B cell (primary cell): Measurements from ENCODE around the gene ORC4. TPM values are rescaled to one million over a fixed set of nuclear protein-coding genes. Genes with fewer than 3 reads are reported as not detected.

ENCODE experiments used
- ATAC-seq: fragments of 200-7000 bp; cut with Tn5 transposase; one replicate; pipeline ENCODE4 v1.10.0; 2021; ENCODE audit warnings: low read depth, mild to moderate bottlenecking, moderate number of reproducible peaks, moderate library complexity
- CTCF ChIA-PET: fragments of 350-600 bp; sonication (Branson Sonifier 250); formaldehyde crosslinking; loops from one replicate; lab custom pipeline; 2021; ENCODE audit warnings: antibody characterized with exemption, inconsistent platforms; lab: Charles Lee
- POLR2A ChIA-PET: fragments of 350-600 bp; sonication (Branson Sonifier 250); formaldehyde crosslinking; loops from one replicate; lab custom pipeline; 2021; ENCODE audit warnings: antibody characterized with exemption; lab: Charles Lee
- DNase-seq: peaks from one replicate; pipeline ENCODE4 v3.0.0; 2013
- H2AFZ ChIP-seq: 2 replicates; pipeline ENCODE4 v1.6.1; 2012; ENCODE audit warnings: mild to moderate bottlenecking, low read depth, low read length; ENCODE audit not compliant: insufficient read depth, poor library complexity, severe bottlenecking
- H3K27ac ChIP-seq, 2 donors: 1 replicate in 1 of 2; 2 replicates in 1 of 2; pipeline ENCODE4 v1.5.1; 2012 to 2013; ENCODE audit warnings: low read length in 2 of 2, mild to moderate bottlenecking in 2 of 2, moderate library complexity in 1 of 2
- H3K27me3 ChIP-seq, 4 experiments: fragments of 200-600 bp in 1 of 4; sonication (generic) in 1 of 4; replicated peaks in 1 of 4; 1 replicate in 2 of 4; 2 replicates in 2 of 4; pipeline versions ENCODE4 v1.6.1 to v1.7.0; 2013 to 2016; ENCODE audit warnings: low read length in 3 of 4, mild to moderate bottlenecking in 2 of 4, mixed read lengths in 1 of 4, moderate library complexity in 1 of 4; ENCODE audit not compliant: insufficient read depth in 4 of 4, control insufficient read depth in 3 of 4; ENCODE audit errors: control extremely low read depth in 1 of 4
- H3K36me3 ChIP-seq, 2 experiments: replicated peaks in 1 of 2; 1 replicate in 1 of 2; 2 replicates in 1 of 2; pipeline versions ENCODE4 v1.6.1 to v1.7.1; 2013; ENCODE audit warnings: low read length in 1 of 2; ENCODE audit not compliant: insufficient read depth in 2 of 2, control insufficient read depth in 1 of 2; ENCODE audit errors: control extremely low read depth in 1 of 2, extremely low read depth in 1 of 2
- H3K4me1 ChIP-seq, 2 donors: fragments of 200-600 bp in 1 of 2; sonication (generic) in 1 of 2; 1 replicate in 1 of 2; 2 replicates in 1 of 2; pipeline versions ENCODE4 v1.5.1 to v1.6.1; 2013 to 2017; ENCODE audit warnings: low read length in 2 of 2; ENCODE audit not compliant: control insufficient read depth in 2 of 2, insufficient read depth in 2 of 2
- H3K4me2 ChIP-seq: replicated peaks from 2 replicates; pipeline ENCODE3; 2012; ENCODE audit warnings: mild to moderate bottlenecking, low read depth, low read length; ENCODE audit not compliant: poor library complexity, severe bottlenecking
- H3K4me3 ChIP-seq, 5 experiments: fragments of 200-600 bp in 1 of 5; sonication (generic) in 1 of 5; 1 replicate in 3 of 5; 2 replicates in 2 of 5; pipeline versions ENCODE4 v1.5.1 to v1.7.0; 2011 to 2016; ENCODE audit warnings: low read length in 4 of 5, mild to moderate bottlenecking in 4 of 5, low read depth in 2 of 5, control low read depth in 1 of 5, moderate library complexity in 1 of 5; ENCODE audit not compliant: insufficient read depth in 1 of 5; ENCODE audit errors: control extremely low read depth in 1 of 5, extremely low read depth in 1 of 5
- H3K79me2 ChIP-seq: fragments of 200-600 bp; sonication (generic); one replicate; pipeline ENCODE4 v1.6.0; 2016; ENCODE audit warnings: low read length; ENCODE audit not compliant: control insufficient read depth, insufficient read depth
- H3K9ac ChIP-seq: fragments of 200-600 bp; sonication (generic); 2 replicates; pipeline ENCODE4 v1.6.1; 2017; ENCODE audit warnings: mild to moderate bottlenecking, low read length, moderate library complexity
- H3K9me3 ChIP-seq, 3 donors: one replicate each; pipeline versions ENCODE4 v1.6.1 to v1.7.1; 2013; ENCODE audit warnings: low read length in 2 of 3; ENCODE audit not compliant: control insufficient read depth in 2 of 3, insufficient read depth in 1 of 3; ENCODE audit errors: control extremely low read depth in 1 of 3
- H4K20me1 ChIP-seq: 2 replicates; pipeline ENCODE4 v1.6.0; 2012; ENCODE audit warnings: mild to moderate bottlenecking, low read length; ENCODE audit not compliant: insufficient read depth, control insufficient read depth, poor library complexity, severe bottlenecking
- H3K27ac Mint-ChIP-seq: one replicate; pipeline ENCODE4 v1.8.0; 2021; ENCODE audit warnings: mixed read lengths
- H3K27me3 Mint-ChIP-seq: one replicate; pipeline ENCODE4 v1.8.0; 2021; ENCODE audit warnings: mixed read lengths
- H3K4me1 Mint-ChIP-seq: one replicate; pipeline ENCODE4 v1.8.0; 2021; ENCODE audit warnings: mixed read lengths
- H3K4me3 Mint-ChIP-seq: one replicate; pipeline ENCODE4 v1.8.0; 2021; ENCODE audit warnings: mixed read lengths
- H3K9me3 Mint-ChIP-seq: one replicate; pipeline ENCODE4 v1.8.0; 2022; ENCODE audit warnings: mixed read lengths; ENCODE audit not compliant: insufficient read depth
- CTCF ChIP-seq: fragments of 200-600 bp; IDR thresholded peaks from one replicate; pipeline ENCODE4 v1.8.0; 2022; ENCODE audit warnings: antibody characterized with exemption, mild to moderate bottlenecking
- EZH2 ChIP-seq: IDR thresholded peaks from 2 replicates; pipeline ENCODE4 v1.6.1; 2012; ENCODE audit warnings: borderline replicate concordance, low read depth, mild to moderate bottlenecking, moderate library complexity, low read length; ENCODE audit not compliant: insufficient read depth, poor library complexity, severe bottlenecking
- WGBS: methylation state at CpG from one replicate; pipeline ENCODE4 v1.1.5; 2013; ENCODE audit warnings: missing lambda C conversion rate; ENCODE audit not compliant: insufficient coverage; 5-methylcytosine and 5-hydroxymethylcytosine counted together
- intact Hi-C: fragments of 100-400 bp; cut with micrococcal nuclease; formaldehyde crosslinking; loops from one replicate; pipeline ENCODE4 v1.10.0; 2022
- polyA plus RNA-seq: library from polyadenylated mRNA; depleted of rRNA; stranded (reverse); fragments of >200 nt; gene quantifications from 2 replicates; pipeline ENCODE4 v1.2.3, GENCODE V29; 2012
- total RNA-seq, 2 donors: library from RNA; stranded (reverse); fragments of 120-200 nt in 1 of 2; gene quantifications; 1 replicate in 1 of 2; 2 replicates in 1 of 2; pipeline versions ENCODE4 v1.2.3 to v1.2.4, GENCODE V29; 2013 to 2022

Gene ORC4
- total and polyA plus RNA-seq, 2 donors (not counting 1 experiment from before 2014, with no cell fraction given): 31.5 to 48.9 TPM

- Mint-ChIP-seq H3K9me3 (peaks cover 14% of the 10 kb centered on the region), H3K4me1 (peaks cover 29% of the 10 kb centered on the region), H3K27ac (no peak overlapping the region), H3K4me3 (no peak overlapping the region), H3K27me3 (no peaks in the 10 kb centered on the region)
- Histone ChIP-seq H3K27me3 (no peaks in the 10 kb centered on the region), H3K27ac (no peak overlapping the region), H3K9me3 (peaks cover 0 to 10% (median 2%) of the 10 kb centered on the region in 3 donors), H3K36me3 (peaks cover 0 to 7% of the 10 kb centered on the region in 2 experiments), H3K4me1 (no peaks in the 10 kb centered on the region), H3K4me3 (no peak overlapping the region), H3K79me2 (peaks cover 45% of the 10 kb centered on the region), H3K4me2 (no peak overlapping the region), H2AFZ (no peak overlapping the region), H4K20me1 (peaks cover 39% of the 10 kb centered on the region), H3K9ac (no peak overlapping the region)
- intact Hi-C loops: no loop called here
- DNase-seq (no peak), ATAC-seq (no peak)
- no CpG with 5 or more reads among the region's 1 CpG for WGBS
- TF ChIP-seq CTCF (no peak), EZH2 (no peak)
- CTCF ChIA-PET: interaction anchor here (1.0 to 1.6 kb wide), 2 partner anchors 507 to 509 kb away, joined by 3 to 6 read pairs; no protein-coding TSS in a partner anchor
- POLR2A ChIA-PET: no interaction called here
These were observed 20.4 kb downstream of the ORC4 start for GRCh38 chr2:148000095-148000494.

- peaks cover 0 to 7% of the 10 kb centered on the region in 2 experiments for H3K36me3 ChIP-seq
- POLR2A ChIA-PET: no interaction called here
- TF ChIP-seq CTCF: no peak
- no peak for TF ChIP-seq EZH2
- H3K4me2 ChIP-seq: no peak overlapping the region
- peaks cover 46% of the 10 kb centered on the region for H3K79me2 ChIP-seq
- DNase-seq: no peak
- peaks cover 30% of the 10 kb centered on the region for H4K20me1 ChIP-seq
- Mint-ChIP-seq H3K27me3 (no peaks in the 10 kb centered on the region), H3K27ac (no peak overlapping the region), H3K9me3 (peaks cover 14% of the 10 kb centered on the region), H3K4me1 (peaks cover 27% of the 10 kb centered on the region), H3K4me3 (no peak overlapping the region)
- intact Hi-C loops: loop anchor here (10.0 kb wide), 1 partner anchor 206 kb away; no protein-coding TSS in a partner anchor
- no peak for ATAC-seq
- CTCF ChIA-PET: interaction anchor here (1.0 to 1.6 kb wide), 2 partner anchors 508 to 510 kb away, joined by 3 to 6 read pairs; no protein-coding TSS in a partner anchor
- H3K9ac ChIP-seq: no peak overlapping the region
- peaks cover 0 to 10% (median 2%) of the 10 kb centered on the region in 3 donors for H3K9me3 ChIP-seq
- no peaks in the 10 kb centered on the region for H3K4me1 ChIP-seq
- 100% methylated on average over 1 of the region's 2 CpGs for WGBS
- no peak overlapping the region for H3K27ac ChIP-seq
- H2AFZ ChIP-seq: no peak overlapping the region
- no peak overlapping the region for H3K4me3 ChIP-seq
- H3K27me3 ChIP-seq: no peaks in the 10 kb centered on the region
These were observed 21.4 kb downstream of the ORC4 start for GRCh38 chr2:147999126-147999525.
